ENCODE data around the gene IFI44. TPM values are rescaled to one million over a fixed set of nuclear protein-coding genes. Genes with fewer than 3 reads are reported as not detected.

IFI44 gene
- total and polyA plus RNA-seq, 2 donors (not counting 1 experiment from before 2014, with no cell fraction given): 13.7 to 28.9 TPM

DNA sequence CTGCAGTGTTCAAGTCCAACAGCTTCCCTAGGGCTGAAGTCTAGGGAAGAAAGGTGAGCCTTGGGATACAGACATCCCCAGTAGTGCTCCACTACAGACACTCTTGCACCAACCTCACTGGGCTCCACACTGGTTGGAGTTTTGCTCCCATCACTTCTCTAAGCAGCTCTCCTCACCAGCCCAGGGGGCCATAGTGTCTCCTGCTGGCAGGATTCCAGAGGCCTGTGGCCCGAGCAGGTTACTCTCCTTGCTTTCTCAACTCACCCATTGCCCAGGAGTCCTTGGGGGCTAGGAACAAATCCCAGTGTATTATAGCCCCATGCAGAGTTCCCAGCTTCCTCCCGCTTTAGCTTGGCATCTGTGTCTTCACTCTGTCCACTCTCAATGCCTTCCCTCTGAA, 52.8 kb downstream of the IFI44 start:
- Histone ChIP-seq H3K27ac (ENCODE audit: insufficient read depth, low read length) (no peak overlapping the region), H4K20me1 (ENCODE audit: control insufficient read depth, extremely low read depth, insufficient read depth, low read length) (no peaks in the 10 kb centered on the region), H3K9me3 (ENCODE audit: control insufficient read depth, insufficient read depth, low read depth, low read length) (no peaks in the 10 kb centered on the region), H3K4me3 (replicated peaks in 1 of 4; ENCODE audit: control extremely low read depth in 1 of 4, insufficient read depth in 1 of 4, low read depth in 3 of 4, low read length in 4 of 4) (no peak overlapping the region), H3K4me2 (ENCODE audit: extremely low read depth, insufficient read depth, low read length) (no peak overlapping the region), H3K4me1 (ENCODE audit: control insufficient read depth, extremely low read depth, insufficient read depth, low read length) (no peaks in the 10 kb centered on the region), H3K9ac (ENCODE audit: insufficient read depth, low read length) (no peak overlapping the region), H3K36me3 (ENCODE audit: control insufficient read depth, insufficient read depth, low read length) (no peaks in the 10 kb centered on the region), H2AFZ (ENCODE audit: low read length) (no peak overlapping the region), H3K79me2 (ENCODE audit: control insufficient read depth, insufficient read depth, low read length) (no peaks in the 10 kb centered on the region), H3K27me3 (ENCODE audit: control insufficient read depth, insufficient read depth, low read length) (no peaks in the 10 kb centered on the region)
- TF ChIP-seq, protein P1, sequence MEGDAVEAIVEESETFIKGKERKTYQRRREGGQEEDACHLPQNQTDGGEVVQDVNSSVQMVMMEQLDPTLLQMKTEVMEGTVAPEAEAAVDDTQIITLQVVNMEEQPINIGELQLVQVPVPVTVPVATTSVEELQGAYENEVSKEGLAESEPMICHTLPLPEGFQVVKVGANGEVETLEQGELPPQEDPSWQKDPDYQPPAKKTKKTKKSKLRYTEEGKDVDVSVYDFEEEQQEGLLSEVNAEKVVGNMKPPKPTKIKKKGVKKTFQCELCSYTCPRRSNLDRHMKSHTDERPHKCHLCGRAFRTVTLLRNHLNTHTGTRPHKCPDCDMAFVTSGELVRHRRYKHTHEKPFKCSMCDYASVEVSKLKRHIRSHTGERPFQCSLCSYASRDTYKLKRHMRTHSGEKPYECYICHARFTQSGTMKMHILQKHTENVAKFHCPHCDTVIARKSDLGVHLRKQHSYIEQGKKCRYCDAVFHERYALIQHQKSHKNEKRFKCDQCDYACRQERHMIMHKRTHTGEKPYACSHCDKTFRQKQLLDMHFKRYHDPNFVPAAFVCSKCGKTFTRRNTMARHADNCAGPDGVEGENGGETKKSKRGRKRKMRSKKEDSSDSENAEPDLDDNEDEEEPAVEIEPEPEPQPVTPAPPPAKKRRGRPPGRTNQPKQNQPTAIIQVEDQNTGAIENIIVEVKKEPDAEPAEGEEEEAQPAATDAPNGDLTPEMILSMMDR (conservative IDR thresholded peaks at IDR 0.05 in 1 of 2, IDR thresholded peaks at IDR 0.05 in 1 of 2; ENCODE audit: low read depth in 1 of 2, low read length in 2 of 2): no peak
- no peak for TF ChIP-seq EZH2 (IDR thresholded peaks at IDR 0.05; ENCODE audit: low read length, missing control alignments)
- DNase-seq (ENCODE audit: low read depth in 2 of 2): no peak

DNA sequence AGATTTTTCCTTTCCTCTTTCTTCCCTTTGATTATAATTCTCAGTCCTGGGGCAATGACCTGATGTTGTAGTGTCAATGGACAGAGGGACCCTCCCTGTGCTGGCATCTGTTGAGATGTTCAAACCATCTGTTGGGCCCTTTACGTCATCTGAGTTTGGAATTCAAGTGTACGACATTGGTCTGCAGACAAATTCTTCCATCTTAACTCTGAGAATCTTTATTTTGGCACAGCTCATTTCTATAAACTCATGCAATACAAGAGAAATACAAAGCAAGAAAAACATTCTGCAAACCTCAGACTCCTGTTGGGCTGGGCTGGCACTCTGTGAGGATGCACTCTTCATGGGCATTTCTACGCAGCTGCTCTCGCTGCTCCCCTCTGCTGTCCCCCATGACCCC, 54.2 kb downstream of the IFI44 start:
- no peaks in the 10 kb centered on the region for H4K20me1 ChIP-seq (ENCODE audit: control insufficient read depth, extremely low read depth, insufficient read depth, low read length)
- TF ChIP-seq, protein P1 (conservative IDR thresholded peaks at IDR 0.05 in 1 of 2, IDR thresholded peaks at IDR 0.05 in 1 of 2; ENCODE audit: low read depth in 1 of 2, low read length in 2 of 2): no peak
- no peak for TF ChIP-seq EZH2 (IDR thresholded peaks at IDR 0.05; ENCODE audit: low read length, missing control alignments)

DNA sequence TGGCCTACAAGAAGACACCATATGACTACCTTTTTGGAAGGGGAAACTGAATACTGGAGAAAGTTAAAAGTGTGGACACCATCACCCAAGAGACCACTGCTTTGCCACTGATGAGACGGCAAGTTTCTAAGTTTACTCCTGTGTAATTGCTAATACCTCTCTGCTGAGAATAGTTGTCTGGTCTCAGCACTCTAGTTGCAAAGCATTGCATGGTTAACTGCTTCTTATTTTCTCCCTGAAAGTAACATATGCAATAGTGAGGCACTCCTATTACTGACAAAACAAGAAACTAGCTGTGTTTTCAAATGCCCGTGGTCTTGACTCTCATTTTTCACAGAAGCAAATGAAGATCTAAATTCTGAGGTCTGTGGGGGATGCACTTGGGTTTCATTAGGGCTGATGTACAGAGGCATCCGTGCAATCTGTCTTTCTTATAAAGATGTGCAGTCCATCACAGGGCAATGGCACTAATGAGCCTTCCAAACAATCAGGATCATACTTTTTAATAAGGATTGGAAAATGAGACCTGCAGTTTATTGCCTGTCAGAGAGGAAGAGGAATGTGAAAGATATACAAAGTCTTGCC, 62.9 kb downstream of the IFI44 start:
- H3K9me3 ChIP-seq (ENCODE audit: control insufficient read depth, insufficient read depth, low read depth, low read length): no peaks in the 10 kb centered on the region
- TF ChIP-seq, protein P1 (conservative IDR thresholded peaks at IDR 0.05 in 1 of 2, IDR thresholded peaks at IDR 0.05 in 1 of 2; ENCODE audit: low read depth in 1 of 2, low read length in 2 of 2): no peak
- no peak for TF ChIP-seq EZH2 (IDR thresholded peaks at IDR 0.05; ENCODE audit: low read length, missing control alignments)
- no peak overlapping the region for H3K4me3 ChIP-seq (replicated peaks in 1 of 4; ENCODE audit: control extremely low read depth in 1 of 4, insufficient read depth in 1 of 4, low read depth in 3 of 4, low read length in 4 of 4)
- no peak overlapping the region for H3K27ac ChIP-seq (ENCODE audit: insufficient read depth, low read length)
- H3K36me3 ChIP-seq (ENCODE audit: control insufficient read depth, insufficient read depth, low read length): no peaks in the 10 kb centered on the region
- H3K4me1 ChIP-seq (ENCODE audit: control insufficient read depth, extremely low read depth, insufficient read depth, low read length): peaks cover 5% of the 10 kb centered on the region
- H3K79me2 ChIP-seq (ENCODE audit: control insufficient read depth, insufficient read depth, low read length): no peaks in the 10 kb centered on the region
- no peak overlapping the region for H3K4me2 ChIP-seq (ENCODE audit: extremely low read depth, insufficient read depth, low read length)
- DNase-seq (ENCODE audit: low read depth in 2 of 2): no peak
- H4K20me1 ChIP-seq (ENCODE audit: control insufficient read depth, extremely low read depth, insufficient read depth, low read length): no peaks in the 10 kb centered on the region
- no peaks in the 10 kb centered on the region for H3K27me3 ChIP-seq (ENCODE audit: control insufficient read depth, insufficient read depth, low read length)
- H3K9ac ChIP-seq (ENCODE audit: insufficient read depth, low read length): no peak overlapping the region
- no peak overlapping the region for H2AFZ ChIP-seq (ENCODE audit: low read length)

More for the DNA sequence above, 54.2 kb downstream of the IFI44 start:
- H2AFZ ChIP-seq (ENCODE audit: low read length): no peak overlapping the region
- no peaks in the 10 kb centered on the region for H3K9me3 ChIP-seq (ENCODE audit: control insufficient read depth, insufficient read depth, low read depth, low read length)
- no peak overlapping the region for H3K27ac ChIP-seq (ENCODE audit: insufficient read depth, low read length)
- H3K9ac ChIP-seq (ENCODE audit: insufficient read depth, low read length): no peak overlapping the region
- H3K36me3 ChIP-seq (ENCODE audit: control insufficient read depth, insufficient read depth, low read length): no peaks in the 10 kb centered on the region
- no peak for DNase-seq (ENCODE audit: low read depth in 2 of 2)
- no peak overlapping the region for H3K4me3 ChIP-seq (replicated peaks in 1 of 4; ENCODE audit: control extremely low read depth in 1 of 4, insufficient read depth in 1 of 4, low read depth in 3 of 4, low read length in 4 of 4)
- H3K27me3 ChIP-seq (ENCODE audit: control insufficient read depth, insufficient read depth, low read length): no peaks in the 10 kb centered on the region
- H3K4me1 ChIP-seq (ENCODE audit: control insufficient read depth, extremely low read depth, insufficient read depth, low read length): no peaks in the 10 kb centered on the region
- no peaks in the 10 kb centered on the region for H3K79me2 ChIP-seq (ENCODE audit: control insufficient read depth, insufficient read depth, low read length)
- no peak overlapping the region for H3K4me2 ChIP-seq (ENCODE audit: extremely low read depth, insufficient read depth, low read length)
